Tibial nerve (tissue), 4 donors: ENCODE measurements around the gene NKD1. TPM values are rescaled to one million over a fixed set of nuclear protein-coding genes. Genes with fewer than 3 reads are reported as not detected.
A peak's percentile ranks its signal among the peaks of the same experiment; 100 is the strongest.

Experiments used
- DNase-seq, 2 donors: peaks; one replicate each; pipeline ENCODE4 v3.0.0-alpha.2; 2019; ENCODE audit warnings: low spot score in 2 of 2
- H3K27ac ChIP-seq, 4 donors: fragments of 200-600 bp; sonication (generic) in 3 of 4; one replicate each; pipeline ENCODE4 v1.5.1; 2017 to 2019; ENCODE audit warnings: mild to moderate bottlenecking in 1 of 4
- H3K27me3 ChIP-seq, 2 donors: fragments of 200-600 bp; sonication (generic) in 1 of 2; one replicate each; pipeline versions ENCODE4 v1.5.1 to v1.6.0; 2017 to 2019
- H3K36me3 ChIP-seq, 3 donors: fragments of 200-600 bp; sonication (generic); one replicate each; pipeline ENCODE4 v1.5.1; 2018 to 2019
- H3K4me1 ChIP-seq, 4 donors: fragments of 200-600 bp; sonication (generic) in 3 of 4; one replicate each; pipeline ENCODE4 v1.5.1; 2017 to 2019
- H3K4me3 ChIP-seq, 4 donors: fragments of 200-600 bp; sonication (generic) in 3 of 4; one replicate each; pipeline ENCODE4 v1.5.1; 2017 to 2019; ENCODE audit warnings: mild to moderate bottlenecking in 1 of 4, moderate library complexity in 1 of 4
- H3K9me3 ChIP-seq, 4 donors: fragments of 200-600 bp; sonication (generic) in 3 of 4; one replicate each; pipeline ENCODE4 v1.5.1; 2017 to 2019
- CTCF ChIP-seq, 5 experiments: fragments of 200-600 bp in 3 of 5; fragments of 450-650 bp in 2 of 5; sonication (generic) in 3 of 5; IDR thresholded peaks; one replicate each; pipeline ENCODE4 v1.5.1; 2016 to 2019; ENCODE audit warnings: antibody characterized with exemption in 5 of 5, mild to moderate bottlenecking in 3 of 5, moderate library complexity in 2 of 5
- EP300 ChIP-seq, 2 donors: sonication (generic); formaldehyde crosslinking; IDR thresholded peaks; one replicate each; pipeline ENCODE4 v1.6.1; 2017; ENCODE audit warnings: antibody characterized with exemption in 2 of 2, mild to moderate bottlenecking in 1 of 2
- POLR2A ChIP-seq, 2 donors: fragments of 450-650 bp; IDR thresholded peaks; one replicate each; pipeline ENCODE4 v1.6.1; 2017; ENCODE audit warnings: antibody characterized with exemption in 2 of 2, mild to moderate bottlenecking in 2 of 2, moderate library complexity in 2 of 2
- WGBS, 2 donors: methylation state at CpG; one replicate each; pipeline ENCODE4 v1.1.5; 2018; 5-methylcytosine and 5-hydroxymethylcytosine counted together
- total RNA-seq, 4 donors: library from RNA; depleted of rRNA; stranded (reverse); fragments of >200 nt; gene quantifications; one replicate each; pipeline ENCODE4 v1.1.0, GENCODE V29; 2016

The NKD1 gene
- total RNA-seq, 4 donors from 2014 or later: 20.1 to 92.4 (median 43.1) TPM

DNA sequence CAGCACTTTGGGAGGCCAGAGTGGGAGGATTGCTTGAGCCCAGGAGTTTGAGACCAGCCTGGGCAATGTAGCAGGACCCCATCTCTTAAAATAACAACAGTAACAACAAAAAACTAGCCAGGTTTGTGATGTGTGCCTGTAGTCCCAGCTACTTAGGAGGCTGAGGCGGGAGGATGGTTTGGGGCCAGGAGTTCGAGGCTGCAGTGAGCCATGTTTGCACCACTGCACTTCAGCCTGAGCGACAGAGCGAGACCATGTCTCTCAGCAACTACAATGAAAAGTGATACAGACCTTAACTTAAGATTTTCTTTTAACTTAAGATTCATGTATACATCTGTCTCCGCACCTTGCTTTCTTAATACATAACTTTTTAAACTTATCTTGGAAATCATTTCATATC lies 17.2 kb downstream of the NKD1 start:
- no peak for DNase-seq
- H3K4me1 ChIP-seq: peaks cover 0 to 47% (median 4%) of the 10 kb centered on the region in 4 donors
- peaks cover 0 to 14% (median 0%) of the 10 kb centered on the region in 3 donors for H3K36me3 ChIP-seq
- no peak for TF ChIP-seq POLR2A (IDR thresholded peaks at IDR 0.05)
- no peak for TF ChIP-seq EP300 (IDR thresholded peaks at IDR 0.05)
- no peak overlapping the region for H3K4me3 ChIP-seq
- 93 to 96% methylated on average over 5 of the region's 5 CpGs for WGBS, 2 donors
- H3K27me3 ChIP-seq: no peaks in the 10 kb centered on the region
- peaks cover 0 to 8% (median 0%) of the 10 kb centered on the region in 4 donors for H3K9me3 ChIP-seq
- H3K27ac ChIP-seq: peak overlapping the region in 2 of 4 donors; percentile 8 to 56

GRCh38 chr16:50566014-50566962 lies 18.1 kb downstream of the NKD1 start:
- DNase-seq: no peak
- no peak for TF ChIP-seq CTCF (IDR thresholded peaks at IDR 0.05)
- TF ChIP-seq EP300 (IDR thresholded peaks at IDR 0.05): no peak
- TF ChIP-seq POLR2A (IDR thresholded peaks at IDR 0.05): no peak
- no peaks in the 10 kb centered on the region for H3K27me3 ChIP-seq
- peaks cover 0 to 3% (median 0%) of the 10 kb centered on the region in 4 donors for H3K9me3 ChIP-seq
- H3K36me3 ChIP-seq: peaks cover 0 to 9% (median 0%) of the 10 kb centered on the region in 3 donors
- H3K4me3 ChIP-seq: no peak overlapping the region
- peak overlapping the region; percentile 17 to 86 (median 58) for H3K27ac ChIP-seq
- H3K4me1 ChIP-seq: peaks cover 0 to 47% (median 4%) of the 10 kb centered on the region in 4 donors
- WGBS, 2 donors: 77 to 87% methylated on average over 6 to 7 of the region's 7 CpGs

DNA sequence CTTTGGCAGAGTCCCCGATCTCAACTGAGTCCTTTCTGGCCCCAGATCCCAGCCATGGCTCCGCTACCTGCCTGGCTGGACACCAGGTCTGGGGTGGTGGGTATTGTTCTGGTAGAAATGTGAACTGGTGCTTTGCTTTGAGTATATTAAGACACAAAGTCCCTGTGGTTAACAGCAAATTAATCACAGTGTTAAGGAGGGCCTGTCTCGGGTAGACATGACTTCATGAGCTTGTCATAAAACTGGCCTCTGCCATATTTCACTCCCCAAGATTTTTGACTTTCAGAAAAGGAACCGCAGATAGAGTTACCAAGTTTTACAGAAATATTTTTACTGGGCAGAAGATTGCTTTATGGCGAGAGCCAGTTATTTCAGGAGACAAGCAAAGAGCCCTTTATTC lies 19.5 kb downstream of the NKD1 start:
- DNase-seq: no peak
- no peak for TF ChIP-seq EP300 (IDR thresholded peaks at IDR 0.05)
- no peak for TF ChIP-seq CTCF (IDR thresholded peaks at IDR 0.05)
- TF ChIP-seq POLR2A (IDR thresholded peaks at IDR 0.05): no peak
- WGBS, 2 donors: 48 to 53% methylated on average over 5 of the region's 5 CpGs
- Histone ChIP-seq H3K27ac (peak overlapping the region in 3 of 4 donors; percentile 31 to 86 (median 84)), H3K9me3 (no peaks in the 10 kb centered on the region), H3K4me1 (peaks cover 0 to 53% (median 4%) of the 10 kb centered on the region in 4 donors), H3K27me3 (no peaks in the 10 kb centered on the region), H3K36me3 (no peaks in the 10 kb centered on the region), H3K4me3 (no peak overlapping the region)

DNA sequence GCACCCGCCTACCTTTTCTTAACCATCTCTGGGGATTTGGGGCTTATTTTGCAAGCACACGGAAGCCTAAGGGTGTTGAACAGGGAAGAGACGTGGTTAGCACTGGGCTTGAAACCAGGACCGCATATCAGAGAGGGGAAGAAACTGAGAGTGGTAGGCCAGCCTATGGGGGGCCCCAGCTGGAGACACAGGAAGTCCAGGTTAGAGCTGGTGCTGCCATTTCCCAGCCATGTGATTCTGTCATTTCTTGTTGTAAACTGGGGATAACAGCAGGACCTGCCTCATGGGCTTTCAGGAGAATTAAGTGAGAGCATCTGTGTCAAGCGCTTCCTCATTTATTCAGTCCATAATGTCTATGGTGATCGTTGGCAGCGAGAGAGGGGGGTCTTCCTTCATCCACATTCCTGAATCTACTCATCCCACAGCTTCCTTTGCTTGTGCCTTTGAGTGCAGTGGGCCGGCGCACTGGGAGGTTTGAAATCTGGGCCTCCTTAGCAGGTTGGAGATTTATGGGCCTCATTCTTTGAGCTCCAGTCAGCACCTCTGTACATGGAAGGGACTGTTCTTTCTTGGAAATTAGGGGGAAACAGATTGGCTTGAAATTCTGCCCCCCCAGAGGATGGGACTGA lies 20.1 kb downstream of the NKD1 start:
- Histone ChIP-seq H3K27ac (peak overlapping the region in 2 of 4 donors; percentile 84 to 86), H3K4me1 (peaks cover 0 to 60% (median 4%) of the 10 kb centered on the region in 4 donors), H3K4me3 (no peak overlapping the region), H3K9me3 (no peaks in the 10 kb centered on the region), H3K36me3 (no peaks in the 10 kb centered on the region), H3K27me3 (no peaks in the 10 kb centered on the region)
- TF ChIP-seq EP300 (IDR thresholded peaks at IDR 0.05) (no peak), POLR2A (IDR thresholded peaks at IDR 0.05) (no peak), CTCF (IDR thresholded peaks at IDR 0.05) (no peak)
- no peak for DNase-seq
- 49 to 65% methylated on average over 8 to 9 of the region's 9 CpGs for WGBS, 2 donors

DNA sequence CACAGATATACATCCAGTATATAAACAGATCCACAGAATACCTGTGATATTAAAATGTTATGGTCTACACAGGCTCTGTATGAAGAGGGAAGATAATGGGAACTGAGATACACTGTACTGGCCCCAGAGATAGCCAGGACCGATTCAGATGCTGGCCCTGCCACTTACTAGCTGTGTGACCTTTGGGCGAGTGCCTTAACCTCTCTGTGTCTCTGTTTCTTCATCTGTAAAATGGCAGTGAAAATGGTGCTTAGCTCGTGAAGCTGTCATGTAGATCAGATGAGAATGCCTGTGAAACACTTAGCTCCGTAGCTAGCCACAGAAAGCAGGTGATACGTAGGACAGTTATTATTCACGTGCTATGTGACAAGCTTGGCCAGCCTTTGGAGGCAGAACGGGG lies 22.2 kb downstream of the NKD1 start:
- peaks cover 0 to 60% (median 7%) of the 10 kb centered on the region in 4 donors for H3K4me1 ChIP-seq
- WGBS, 2 donors: 88 to 92% methylated on average over 7 of the region's 7 CpGs
- no peak for DNase-seq

More for the DNA sequence above, 22.2 kb downstream of the NKD1 start:
- no peak overlapping the region for H3K4me3 ChIP-seq
- no peaks in the 10 kb centered on the region for H3K27me3 ChIP-seq
- TF ChIP-seq POLR2A (IDR thresholded peaks at IDR 0.05) (no peak), EP300 (IDR thresholded peaks at IDR 0.05) (no peak), CTCF (IDR thresholded peaks at IDR 0.05) (no peak)
- H3K9me3 ChIP-seq: no peaks in the 10 kb centered on the region
- peak overlapping the region in 1 of 4 donors; percentile 12 for H3K27ac ChIP-seq
- H3K36me3 ChIP-seq: no peaks in the 10 kb centered on the region
